H1 (cell line): ENCODE data around the gene MEGF11. TPM values are rescaled to one million over a fixed set of nuclear protein-coding genes. Genes with fewer than 3 reads are reported as not detected.

ENCODE experiments used
- CTCF ChIA-PET: fragments of 300-600 bp; sonication (Branson Sonifier 250); formaldehyde crosslinking; loops from one replicate; lab custom pipeline; 2021; ENCODE audit not compliant: partially characterized antibody; lab: Charles Lee
- POLR2A ChIA-PET: fragments of 300-600 bp; sonication (Branson Sonifier 250); formaldehyde crosslinking; loops from one replicate; lab custom pipeline; 2021; ENCODE audit warnings: inconsistent platforms; ENCODE audit not compliant: partially characterized antibody; lab: Charles Lee
- DNase-seq, 2 experiments: peaks; one replicate each; pipeline versions ENCODE4 v3.0.0 to v3.0.0-alpha.2; 2010 to 2022; ENCODE audit warnings: low spot score in 2 of 2, low read depth in 1 of 2, mixed read lengths in 1 of 2
- FAIRE-seq: peaks from 2 replicates; lab custom pipeline; 2011; peaks lifted over from hg19 to GRCh38; lab: Jason Lieb, UNC
- H2AFZ ChIP-seq: 2 replicates; pipeline ENCODE4 v1.8.1; 2012; ENCODE audit warnings: low read length, inconsistent platforms
- H2AK5ac ChIP-seq: 2 replicates; pipeline ENCODE4 v1.6.1; 2013; ENCODE audit warnings: low read depth, low read length
- H2BK120ac ChIP-seq: replicated peaks from 2 replicates; pipeline ENCODE3; 2013; ENCODE audit warnings: low read depth, low read length, inconsistent platforms
- H2BK12ac ChIP-seq: 2 replicates; pipeline ENCODE4 v1.6.1; 2013; ENCODE audit warnings: low read depth, low read length
- H2BK15ac ChIP-seq: 2 replicates; pipeline ENCODE4 v1.6.1; 2013; ENCODE audit warnings: low read length
- H2BK20ac ChIP-seq: 2 replicates; pipeline ENCODE4 v1.6.1; 2013; ENCODE audit warnings: low read length
- H2BK5ac ChIP-seq: 2 replicates; pipeline ENCODE4 v1.6.1; 2013; ENCODE audit warnings: low read depth, low read length
- H3K14ac ChIP-seq: 2 replicates; pipeline ENCODE4 v1.6.1; 2013; ENCODE audit warnings: inconsistent platforms; ENCODE audit not compliant: insufficient read length
- H3K18ac ChIP-seq: 2 replicates; pipeline ENCODE4 v1.6.1; 2013; ENCODE audit warnings: low read length; ENCODE audit errors: extremely low read depth
- H3K23ac ChIP-seq: 2 replicates; pipeline ENCODE4 v1.6.1; 2013; ENCODE audit warnings: inconsistent platforms; ENCODE audit not compliant: insufficient read length
- H3K23me2 ChIP-seq: 2 replicates; pipeline ENCODE4 v1.6.1; 2013; ENCODE audit warnings: low read depth, low read length
- H3K27ac ChIP-seq: 2 replicates; pipeline ENCODE4 v1.6.1; 2011; ENCODE audit warnings: low read depth, low read length, inconsistent platforms
- H3K27me3 ChIP-seq, 4 experiments: replicated peaks in 1 of 4; 1 replicate in 1 of 4; 2 replicates in 3 of 4; pipeline versions ENCODE4 v1.6.1 to v1.8.1; 2011 to 2013; ENCODE audit warnings: low read length in 3 of 4, mild to moderate bottlenecking in 3 of 4, inconsistent platforms in 2 of 4, mixed read lengths in 2 of 4, moderate library complexity in 1 of 4; ENCODE audit not compliant: control insufficient read depth in 3 of 4, insufficient read depth in 3 of 4; ENCODE audit errors: extremely low read depth in 1 of 4
- H3K36me3 ChIP-seq, 4 experiments: 2 replicates each; pipeline versions ENCODE4 v1.6.1 to v1.8.1; 2011 to 2013; ENCODE audit warnings: mild to moderate bottlenecking in 4 of 4, low read length in 3 of 4, moderate library complexity in 2 of 4, control low read depth in 1 of 4, inconsistent platforms in 1 of 4; ENCODE audit not compliant: insufficient read depth in 4 of 4, control insufficient read depth in 2 of 4
- H3K4ac ChIP-seq: replicated peaks from 2 replicates; pipeline ENCODE3; 2013; ENCODE audit warnings: low read length, low read depth, mixed read lengths, inconsistent platforms; ENCODE audit not compliant: insufficient read length
- H3K4me1 ChIP-seq, 4 experiments: replicated peaks in 1 of 4; 1 replicate in 1 of 4; 2 replicates in 3 of 4; pipeline versions ENCODE4 v1.6.1 to v1.8.1; 2011 to 2013; ENCODE audit warnings: low read length in 3 of 4, inconsistent platforms in 2 of 4, mixed read lengths in 1 of 4; ENCODE audit not compliant: insufficient read depth in 4 of 4, control insufficient read depth in 3 of 4
- H3K4me2 ChIP-seq, 2 experiments: 2 replicates each; pipeline versions ENCODE4 v1.6.1 to v1.8.1; 2011 to 2013; ENCODE audit warnings: low read depth in 2 of 2, low read length in 2 of 2, control low read depth in 1 of 2, inconsistent platforms in 1 of 2, mild to moderate bottlenecking in 1 of 2; ENCODE audit not compliant: insufficient read depth in 1 of 2
- H3K4me3 ChIP-seq, 4 experiments: fragments of 200-600, 300-600 bp in 1 of 4; sonication (generic), shearing (Covaris generic), sonication (Bioruptor Twin) in 1 of 4; 2 replicates each; pipeline versions ENCODE4 v1.5.1 to v1.8.1; 2011 to 2016; ENCODE audit warnings: low read length in 4 of 4, low read depth in 3 of 4, control low read depth in 2 of 4, inconsistent platforms in 2 of 4, mild to moderate bottlenecking in 2 of 4, mixed read lengths in 1 of 4, moderate library complexity in 1 of 4; ENCODE audit not compliant: insufficient read depth in 2 of 4; ENCODE audit errors: extremely low read depth in 1 of 4
- H3K56ac ChIP-seq: replicated peaks from 2 replicates; pipeline ENCODE3; 2013; ENCODE audit warnings: low read depth, mild to moderate bottlenecking, mixed read lengths, low read length, inconsistent platforms; ENCODE audit not compliant: insufficient read length
- H3K79me1 ChIP-seq: 2 replicates; pipeline ENCODE4 v1.6.1; 2013; ENCODE audit warnings: low read depth, low read length, control low read depth
- H3K79me2 ChIP-seq, 2 experiments: 2 replicates each; pipeline versions ENCODE4 v1.6.1 to v1.8.1; 2012 to 2013; ENCODE audit warnings: low read length in 2 of 2, mild to moderate bottlenecking in 2 of 2, inconsistent platforms in 1 of 2; ENCODE audit not compliant: insufficient read depth in 2 of 2, control insufficient read depth in 1 of 2
- H3K9ac ChIP-seq, 4 experiments: replicated peaks in 1 of 4; 1 replicate in 1 of 4; 2 replicates in 3 of 4; pipeline versions ENCODE4 v1.6.1 to v1.8.1; 2011 to 2013; ENCODE audit warnings: low read depth in 3 of 4, low read length in 3 of 4, control low read depth in 2 of 4, mild to moderate bottlenecking in 2 of 4, moderate library complexity in 2 of 4, inconsistent platforms in 1 of 4; ENCODE audit errors: extremely low read depth in 1 of 4
- H3K9me3 ChIP-seq, 2 experiments: 2 replicates each; pipeline versions ENCODE4 v1.6.1 to v1.8.1; 2012 to 2013; ENCODE audit warnings: mild to moderate bottlenecking in 2 of 2, moderate library complexity in 2 of 2, control low read depth in 1 of 2, inconsistent platforms in 1 of 2, low read depth in 1 of 2, low read length in 1 of 2, mixed read lengths in 1 of 2; ENCODE audit not compliant: insufficient read depth in 2 of 2
- H4K20me1 ChIP-seq, 2 experiments: replicated peaks in 1 of 2; 2 replicates each; pipeline versions ENCODE3 to v1.8.1; 2011 to 2013; ENCODE audit warnings: inconsistent platforms in 2 of 2, low read length in 2 of 2, mild to moderate bottlenecking in 1 of 2; ENCODE audit not compliant: insufficient read depth in 2 of 2, control insufficient read depth in 1 of 2
- H4K5ac ChIP-seq: 2 replicates; pipeline ENCODE4 v1.6.1; 2013; ENCODE audit warnings: low read length, low read depth, mixed read lengths, inconsistent platforms; ENCODE audit not compliant: insufficient read length
- H4K8ac ChIP-seq: 2 replicates; pipeline ENCODE4 v1.8.0; 2013; ENCODE audit warnings: mild to moderate bottlenecking, moderate library complexity, low read length, inconsistent platforms; ENCODE audit not compliant: insufficient read depth; ENCODE audit errors: extremely low read depth
- H4K91ac ChIP-seq: replicated peaks from 2 replicates; pipeline ENCODE3; 2013; ENCODE audit warnings: low read length, mixed read lengths, inconsistent platforms; ENCODE audit not compliant: insufficient read length
- RXRA ChIP-seq: IDR thresholded peaks from 2 replicates; pipeline ENCODE4 v1.6.1; 2011; ENCODE audit warnings: low read depth, mild to moderate bottlenecking, low read length, moderate library complexity; ENCODE audit not compliant: insufficient read depth
- SP1 ChIP-seq: IDR thresholded peaks from 2 replicates; pipeline ENCODE4 v1.6.1; 2011; ENCODE audit warnings: low read depth, low read length
- WGBS, 2 experiments: shearing (Covaris generic) in 1 of 2; methylation state at CpG; one replicate each; pipeline versions ENCODE4 v1.1.6 to v1.1.7; 2013 to 2015; ENCODE audit warnings: low lambda C conversion rate in 2 of 2, mixed read lengths in 2 of 2, inconsistent platforms in 1 of 2, low coverage in 1 of 2, missing lambda C conversion rate in 1 of 2; ENCODE audit not compliant: insufficient replicate concordance in 2 of 2, insufficient coverage in 1 of 2, insufficient read length in 1 of 2; ENCODE audit errors: extremely low coverage in 1 of 2, missing lambda C conversion rate in 1 of 2; 5-methylcytosine and 5-hydroxymethylcytosine counted together
- polyA plus RNA-seq, 7 experiments: library from polyadenylated mRNA; depleted of rRNA in 3 of 7; stranded (reverse) in 5 of 7; unstranded in 2 of 7; fragments of >200 nt in 5 of 7; fragments of 200-250 nt in 2 of 7; gene quantifications; 1 replicate in 5 of 7; 2 replicates in 1 of 7; 4 replicates in 1 of 7; pipeline versions ENCODE4 v1.2.1 to v1.2.3, GENCODE V29; 2011 to 2013; ENCODE audit warnings: missing spikeins in 2 of 7, mixed read lengths in 2 of 7
- total RNA-seq: library from RNA; stranded (reverse); fragmentation: NEBNext Ultra II Directional; extraction: Animal tissue kit (Norgen Biotek cat#: 25700); gene quantifications from 2 replicates; pipeline ENCODE4 v1.2.1, GENCODE V29; 2021

The MEGF11 gene
- total and polyA plus RNA-seq, 2 of the 8 experiments (the other 6 are each of a cell fraction or from before 2014, with no cell fraction given), result 4.4 to 4.8 TPM

- no peak overlapping the region for H3K9ac ChIP-seq
- no peak overlapping the region for H2AK5ac ChIP-seq
- H3K79me2 ChIP-seq, result no peaks in the 10 kb centered on the region
- no peak overlapping the region for H3K4me3 ChIP-seq
- no peak overlapping the region for H2BK5ac ChIP-seq
- no peak overlapping the region for H2BK12ac ChIP-seq
- H3K27ac ChIP-seq, result no peak overlapping the region
- H3K4ac ChIP-seq, result no peak overlapping the region
- peaks cover 5 to 8% of the 10 kb centered on the region in 2 experiments for H4K20me1 ChIP-seq
- H3K36me3 ChIP-seq, result peaks cover 0 to 3% (median 0%) of the 10 kb centered on the region in 4 experiments; a peak in 1 of 8 replicates
- no peak for TF ChIP-seq RXRA
- TF ChIP-seq SP1, result no peak
- H3K23me2 ChIP-seq, result no peaks in the 10 kb centered on the region
- ChIA-PET CTCF (interaction anchor here (0.5 to 6.2 kb wide), 5 partner anchors 12 to 588 kb away, joined by 3 to 46 read pairs (median 3); no protein-coding TSS in a partner anchor), POLR2A (interaction anchor here (1.9 kb wide), 1 partner anchor 10 kb away, joined by 5 read pairs; no protein-coding TSS in a partner anchor)
- no peaks in the 10 kb centered on the region for H3K9me3 ChIP-seq
- H4K5ac ChIP-seq, result no peak overlapping the region
- no peak overlapping the region for H4K8ac ChIP-seq
- no peak overlapping the region for H2AFZ ChIP-seq
- no peak overlapping the region for H2BK15ac ChIP-seq
- H2BK20ac ChIP-seq, result no peak overlapping the region
- no peak overlapping the region for H4K91ac ChIP-seq
- peaks cover 0 to 12% (median 2%) of the 10 kb centered on the region in 4 experiments; a peak in 5 of 7 replicates for H3K4me1 ChIP-seq
- WGBS, 2 experiments, result 86% methylated on average over 4 of the region's 4 CpGs; no CpG with 5 or more reads in 1 of the 2 experiments
- no peak for FAIRE-seq
- no peaks in the 10 kb centered on the region for H3K27me3 ChIP-seq
- no peak overlapping the region for H3K56ac ChIP-seq
- DNase-seq, result no peak
- H3K18ac ChIP-seq, result no peak overlapping the region
- no peak overlapping the region for H2BK120ac ChIP-seq
- H3K79me1 ChIP-seq, result no peaks in the 10 kb centered on the region
- H3K14ac ChIP-seq, result no peak overlapping the region
- H3K23ac ChIP-seq, result no peak overlapping the region
- H3K4me2 ChIP-seq, result no peak overlapping the region
These were observed 339.2 kb downstream of the MEGF11 start for GRCh38 chr15:65914386-65914785.
